IMR-90 (cell line): ENCODE data around the gene CCL23. TPM values are rescaled to one million over a fixed set of nuclear protein-coding genes. Genes with fewer than 3 reads are reported as not detected.

ENCODE experiments used
- ATAC-seq: fragments of 200-7000 bp; cut with Tn5 transposase; 2 replicates; pipeline ENCODE4 v1.9.1; 2020; ENCODE audit warnings: low read depth, mild to moderate bottlenecking, moderate library complexity
- BruUV-seq: library from RNA; stranded (reverse); fragments of 400-500 nt; replicated peaks from 2 replicates; lab custom pipeline; 2021; lab: Mats Ljungman, UMichigan
- CTCF ChIA-PET: fragments of 300-600 bp; formaldehyde crosslinking; extraction: SDS; loops from one replicate; lab custom pipeline; 2021; ENCODE audit warnings: antibody characterized with exemption; lab: Yijun Ruan, JAX
- POLR2A ChIA-PET: fragments of 300-600 bp; sonication (Branson Sonifier 250); formaldehyde crosslinking; loops from one replicate; lab custom pipeline; 2022; ENCODE audit warnings: antibody characterized with exemption; ENCODE audit not compliant: unreplicated experiment; lab: Charles Lee
- DNase-seq: peaks from one replicate; pipeline ENCODE4 v3.0.0; 2013
- H2AFZ ChIP-seq: replicated peaks from 2 replicates; pipeline ENCODE3; 2013; ENCODE audit warnings: low read length, mild to moderate bottlenecking; ENCODE audit not compliant: poor library complexity
- H2AK5ac ChIP-seq: 2 replicates; pipeline ENCODE4 v1.6.1; 2013; ENCODE audit warnings: low read depth, low read length, inconsistent platforms
- H2AK9ac ChIP-seq: replicated peaks from 2 replicates; pipeline ENCODE3; 2013; ENCODE audit warnings: mild to moderate bottlenecking, low read depth, low read length, moderate library complexity; ENCODE audit not compliant: poor library complexity
- H2BK120ac ChIP-seq: 2 replicates; pipeline ENCODE4 v1.6.1; 2013; ENCODE audit warnings: low read depth, low read length, inconsistent platforms
- H2BK15ac ChIP-seq: 3 replicates; pipeline ENCODE4 v1.6.1; 2013; ENCODE audit warnings: low read depth, low read length, inconsistent platforms
- H2BK20ac ChIP-seq: 2 replicates; pipeline ENCODE4 v1.6.1; 2013; ENCODE audit warnings: low read depth, mild to moderate bottlenecking, inconsistent platforms, low read length, moderate library complexity
- H2BK5ac ChIP-seq: 2 replicates; pipeline ENCODE4 v1.6.1; 2013; ENCODE audit warnings: mild to moderate bottlenecking, low read depth, low read length, inconsistent platforms; ENCODE audit not compliant: poor library complexity, severe bottlenecking
- H3K14ac ChIP-seq: replicated peaks from 2 replicates; pipeline ENCODE4 v1.6.1; 2013; ENCODE audit warnings: low read depth, low read length, inconsistent platforms
- H3K18ac ChIP-seq: 2 replicates; pipeline ENCODE4 v1.6.1; 2013; ENCODE audit warnings: low read depth, low read length, control low read depth
- H3K23ac ChIP-seq: 2 replicates; pipeline ENCODE4 v1.6.1; 2013; ENCODE audit warnings: low read depth, low read length, inconsistent platforms
- H3K27ac ChIP-seq: 2 replicates; pipeline ENCODE4 v1.5.1; 2013; ENCODE audit warnings: mild to moderate bottlenecking, control low read depth, low read length; ENCODE audit not compliant: insufficient read depth
- H3K27me3 ChIP-seq: 2 replicates; pipeline ENCODE4 v1.6.1; 2013; ENCODE audit warnings: low read length; ENCODE audit not compliant: control insufficient read depth, insufficient read depth
- H3K36me3 ChIP-seq: 2 replicates; pipeline ENCODE4 v1.6.1; 2013; ENCODE audit warnings: low read length, mixed read lengths; ENCODE audit not compliant: control insufficient read depth, insufficient read depth
- H3K4ac ChIP-seq: 2 replicates; pipeline ENCODE4 v1.6.1; 2013; ENCODE audit warnings: low read depth, low read length, inconsistent platforms
- H3K4me1 ChIP-seq: 2 replicates; pipeline ENCODE4 v1.6.1; 2013; ENCODE audit warnings: low read length, mixed read lengths; ENCODE audit not compliant: control insufficient read depth, insufficient read depth
- H3K4me2 ChIP-seq: 2 replicates; pipeline ENCODE4 v1.6.1; 2013; ENCODE audit warnings: low read depth, mild to moderate bottlenecking, control low read depth, low read length, moderate library complexity
- H3K4me3 ChIP-seq: 2 replicates; pipeline ENCODE4 v1.5.1; 2013; ENCODE audit warnings: low read depth, mild to moderate bottlenecking, control low read depth, low read length, moderate library complexity; ENCODE audit not compliant: insufficient read depth
- H3K56ac ChIP-seq: 2 replicates; pipeline ENCODE4 v1.6.1; 2013; ENCODE audit warnings: low read length, inconsistent platforms; ENCODE audit not compliant: insufficient read depth; ENCODE audit errors: extremely low read depth
- H3K79me1 ChIP-seq, 2 experiments: 2 replicates each; pipeline ENCODE4 v1.6.1; 2013; ENCODE audit warnings: low read length in 2 of 2, inconsistent platforms in 1 of 2, low read depth in 1 of 2
- H3K9ac ChIP-seq: 2 replicates; pipeline ENCODE4 v1.6.1; 2013; ENCODE audit warnings: low read depth, low read length, control low read depth
- H3K9me1 ChIP-seq: 2 replicates; pipeline ENCODE4 v1.6.1; 2013; ENCODE audit warnings: low read length, inconsistent platforms; ENCODE audit not compliant: insufficient read depth
- H3K9me3 ChIP-seq: 2 replicates; pipeline ENCODE4 v1.6.1; 2013; ENCODE audit warnings: low read length; ENCODE audit not compliant: control insufficient read depth, insufficient read depth
- H4K20me1 ChIP-seq: 2 replicates; pipeline ENCODE4 v1.6.1; 2013; ENCODE audit warnings: low read length, inconsistent platforms; ENCODE audit not compliant: insufficient read depth
- H4K5ac ChIP-seq: 2 replicates; pipeline ENCODE4 v1.6.1; 2013; ENCODE audit warnings: mild to moderate bottlenecking, low read depth, low read length, control low read depth
- H4K8ac ChIP-seq, 2 experiments: 2 replicates each; pipeline ENCODE4 v1.6.1; 2013; ENCODE audit warnings: low read depth in 2 of 2, low read length in 2 of 2, control low read depth in 1 of 2, inconsistent platforms in 1 of 2
- H4K91ac ChIP-seq: 2 replicates; pipeline ENCODE4 v1.6.1; 2013; ENCODE audit warnings: low read depth, low read length, inconsistent platforms; ENCODE audit not compliant: insufficient read depth
- BHLHE40 ChIP-seq: fragments of 150-350 bp; IDR thresholded peaks from 2 replicates; pipeline ENCODE4 v1.6.1; 2016; ENCODE audit warnings: mild to moderate bottlenecking, low read depth, low read length
- CEBPB ChIP-seq: IDR thresholded peaks from 2 replicates; pipeline ENCODE4 v1.6.1; 2012; ENCODE audit warnings: low read depth, low read length, improper control_type of control experiment
- CHD1 ChIP-seq: IDR thresholded peaks from 2 replicates; pipeline ENCODE4 v1.6.1; 2012; ENCODE audit warnings: low read depth, low read length, improper control_type of control experiment
- ELK1 ChIP-seq: fragments of 150-350 bp; IDR thresholded peaks from 2 replicates; pipeline ENCODE4 v1.6.1; 2016; ENCODE audit warnings: low read depth, mild to moderate bottlenecking, low read length, moderate library complexity, borderline replicate concordance
- FOS ChIP-seq: fragments of 150-350 bp; IDR thresholded peaks from 2 replicates; pipeline ENCODE4 v1.6.1; 2016; ENCODE audit warnings: low read depth, low read length
- MAFK ChIP-seq: IDR thresholded peaks from 2 replicates; pipeline ENCODE4 v1.6.1; 2012; ENCODE audit warnings: low read depth, low read length, improper control_type of control experiment
- MAZ ChIP-seq: IDR thresholded peaks from 2 replicates; pipeline ENCODE4 v1.6.1; 2012; ENCODE audit warnings: low read depth, mild to moderate bottlenecking, low read length, improper control_type of control experiment, moderate library complexity, borderline replicate concordance
- MXI1 ChIP-seq: IDR thresholded peaks from 2 replicates; pipeline ENCODE4 v1.6.1; 2012; ENCODE audit warnings: low read depth, mild to moderate bottlenecking, low read length, moderate library complexity, borderline replicate concordance
- NFE2L2 ChIP-seq: fragments of 150-350 bp; IDR thresholded peaks from 2 replicates; pipeline ENCODE4 v1.6.1; 2016; ENCODE audit warnings: low read depth, mild to moderate bottlenecking, low read length
- POLR2A ChIP-seq: IDR thresholded peaks from 2 replicates; pipeline ENCODE4 v1.6.1; 2012; ENCODE audit warnings: mild to moderate bottlenecking, low read depth, low read length
- RAD21 ChIP-seq: IDR thresholded peaks from 2 replicates; pipeline ENCODE4 v1.6.1; 2012; ENCODE audit warnings: low read length, improper control_type of control experiment
- RCOR1 ChIP-seq: IDR thresholded peaks from 2 replicates; pipeline ENCODE4 v1.6.1; 2012; ENCODE audit warnings: mild to moderate bottlenecking, low read length, improper control_type of control experiment; ENCODE audit not compliant: insufficient replicate concordance
- RFX5 ChIP-seq: IDR thresholded peaks from 2 replicates; pipeline ENCODE4 v1.8.0; 2012; ENCODE audit warnings: low read depth, mild to moderate bottlenecking, low read length, moderate library complexity
- SMC3 ChIP-seq: fragments of 150-350 bp; IDR thresholded peaks from 2 replicates; pipeline ENCODE4 v1.6.1; 2016; ENCODE audit warnings: low read depth, mild to moderate bottlenecking, antibody characterized with exemption, low read length, moderate library complexity
- USF2 ChIP-seq: fragments of 150-350 bp; IDR thresholded peaks from 2 replicates; pipeline ENCODE4 v1.6.1; 2017; ENCODE audit warnings: mild to moderate bottlenecking, antibody characterized with exemption, low read length, low read depth
- WGBS, 2 experiments: methylation state at CpG; one replicate each; pipeline versions ENCODE4 v1.1.5 to v1.1.7; 2013; ENCODE audit warnings: missing lambda C conversion rate in 2 of 2; ENCODE audit not compliant: insufficient read length in 1 of 2; ENCODE audit errors: extremely low coverage in 2 of 2; 5-methylcytosine and 5-hydroxymethylcytosine counted together
- dilution Hi-C: fragments of 300-500 bp; cut with HindIII; formaldehyde crosslinking; loops from one replicate; pipeline ENCODE4 v1.14.3; 2018; ENCODE audit warnings: low sequenced_read_pairs; ENCODE audit not compliant: unreplicated experiment
- in situ Hi-C: fragments of 300-500 bp; cut with MboI; formaldehyde crosslinking; loops from 3 replicates; pipeline ENCODE4 v1.14.3; 2019; ENCODE audit warnings: low sequenced_read_pairs, inconsistent platforms, mixed read lengths
- intact Hi-C: fragments of 100-400 bp; cut with micrococcal nuclease; formaldehyde crosslinking; loops from 2 replicates; pipeline ENCODE4 v1.10.0; 2022
- polyA plus RNA-seq, 3 experiments: library from polyadenylated mRNA; depleted of rRNA; stranded (reverse); fragments of >200 nt; gene quantifications; 2 replicates each; pipeline ENCODE4 v1.2.3, GENCODE V29; 2012; ENCODE audit warnings: low replicate concordance in 1 of 3
- total RNA-seq: library from RNA; depleted of rRNA; stranded (reverse); fragments of >200 nt; gene quantifications from 2 replicates; pipeline ENCODE4 v1.2.3, GENCODE V29; 2012
- TF ChIP-seq, protein P1 (sequence below): conservative IDR thresholded peaks from 2 replicates; pipeline ENCODE4 v1.5.1; 2012; ENCODE audit warnings: mild to moderate bottlenecking, low read depth, low read length, improper control_type of control experiment

CCL23 gene
- total and polyA plus RNA-seq, 2 of the 4 experiments (the other 2 are of a cell fraction): not detected

- H2BK120ac ChIP-seq: no peak overlapping the region
- H2AK9ac ChIP-seq: no peak overlapping the region
- H4K91ac ChIP-seq: no peak overlapping the region
- H3K4me2 ChIP-seq: no peak overlapping the region
- H3K79me1 ChIP-seq: no peaks in the 10 kb centered on the region
- dilution Hi-C loops: no loop called here
- no peaks in the 10 kb centered on the region for H3K9me1 ChIP-seq
- ChIA-PET CTCF (interaction anchor here (1.4 kb wide), 1 partner anchor 16 kb away, joined by 5 read pairs; no protein-coding TSS in a partner anchor), POLR2A (no interaction called here)
- no peak overlapping the region for H3K4ac ChIP-seq
- in situ Hi-C loops: no loop called here
- no peak for TF ChIP-seq NFE2L2
- no peak for TF ChIP-seq RCOR1
- TF ChIP-seq BHLHE40: no peak
- no peak for TF ChIP-seq SMC3
- TF ChIP-seq MXI1: no peak
- no peak for TF ChIP-seq ELK1
- TF ChIP-seq POLR2A: no peak
- TF ChIP-seq, protein P1, sequence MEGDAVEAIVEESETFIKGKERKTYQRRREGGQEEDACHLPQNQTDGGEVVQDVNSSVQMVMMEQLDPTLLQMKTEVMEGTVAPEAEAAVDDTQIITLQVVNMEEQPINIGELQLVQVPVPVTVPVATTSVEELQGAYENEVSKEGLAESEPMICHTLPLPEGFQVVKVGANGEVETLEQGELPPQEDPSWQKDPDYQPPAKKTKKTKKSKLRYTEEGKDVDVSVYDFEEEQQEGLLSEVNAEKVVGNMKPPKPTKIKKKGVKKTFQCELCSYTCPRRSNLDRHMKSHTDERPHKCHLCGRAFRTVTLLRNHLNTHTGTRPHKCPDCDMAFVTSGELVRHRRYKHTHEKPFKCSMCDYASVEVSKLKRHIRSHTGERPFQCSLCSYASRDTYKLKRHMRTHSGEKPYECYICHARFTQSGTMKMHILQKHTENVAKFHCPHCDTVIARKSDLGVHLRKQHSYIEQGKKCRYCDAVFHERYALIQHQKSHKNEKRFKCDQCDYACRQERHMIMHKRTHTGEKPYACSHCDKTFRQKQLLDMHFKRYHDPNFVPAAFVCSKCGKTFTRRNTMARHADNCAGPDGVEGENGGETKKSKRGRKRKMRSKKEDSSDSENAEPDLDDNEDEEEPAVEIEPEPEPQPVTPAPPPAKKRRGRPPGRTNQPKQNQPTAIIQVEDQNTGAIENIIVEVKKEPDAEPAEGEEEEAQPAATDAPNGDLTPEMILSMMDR: no peak
- TF ChIP-seq MAFK: no peak
- no peak for TF ChIP-seq CEBPB
- no peak for TF ChIP-seq RAD21
- no peak for TF ChIP-seq RFX5
- no peak for TF ChIP-seq CHD1
- no peak for TF ChIP-seq MAZ
- no peak for TF ChIP-seq FOS
- no peak for TF ChIP-seq USF2
- no peak overlapping the region for H2AK5ac ChIP-seq
- WGBS, 2 experiments: no CpG with 5 or more reads among the region's 4 CpGs
- no peak overlapping the region for H3K23ac ChIP-seq
- H3K4me1 ChIP-seq: no peaks in the 10 kb centered on the region
- no peak overlapping the region for H3K14ac ChIP-seq
- intact Hi-C loops: no loop called here
- H4K20me1 ChIP-seq: no peaks in the 10 kb centered on the region
- ATAC-seq (no peak), DNase-seq (no peak)
- no peaks in the 10 kb centered on the region for H3K27me3 ChIP-seq
- H3K56ac ChIP-seq: no peak overlapping the region
- no TSS peak for BruUV-seq
- no peak overlapping the region for H3K18ac ChIP-seq
- no peak overlapping the region for H3K9ac ChIP-seq
- no peaks in the 10 kb centered on the region for H3K36me3 ChIP-seq
- no peak overlapping the region for H4K5ac ChIP-seq
- no peak overlapping the region for H3K4me3 ChIP-seq
- no peak overlapping the region for H4K8ac ChIP-seq
- H2BK5ac ChIP-seq: no peak overlapping the region
- H2BK20ac ChIP-seq: no peak overlapping the region
- H2BK15ac ChIP-seq: no peak overlapping the region
- no peaks in the 10 kb centered on the region for H3K9me3 ChIP-seq
- no peak overlapping the region for H2AFZ ChIP-seq
- no peak overlapping the region for H3K27ac ChIP-seq
Measured at GRCh38 chr17:36055921-36056520, 38.2 kb upstream of the CCL23 start.
